Hippocampal formation (tissue), 2 donors: Measurements from ENCODE around the gene NSD1.
A peak's percentile ranks its signal among the peaks of the same experiment; 100 is the strongest.

Experiments
- DNase-seq, 2 donors: peaks; one replicate each; lab custom pipeline; 2025; lab: John Stamatoyannopoulos, UW

NSD1 gene, protein sequence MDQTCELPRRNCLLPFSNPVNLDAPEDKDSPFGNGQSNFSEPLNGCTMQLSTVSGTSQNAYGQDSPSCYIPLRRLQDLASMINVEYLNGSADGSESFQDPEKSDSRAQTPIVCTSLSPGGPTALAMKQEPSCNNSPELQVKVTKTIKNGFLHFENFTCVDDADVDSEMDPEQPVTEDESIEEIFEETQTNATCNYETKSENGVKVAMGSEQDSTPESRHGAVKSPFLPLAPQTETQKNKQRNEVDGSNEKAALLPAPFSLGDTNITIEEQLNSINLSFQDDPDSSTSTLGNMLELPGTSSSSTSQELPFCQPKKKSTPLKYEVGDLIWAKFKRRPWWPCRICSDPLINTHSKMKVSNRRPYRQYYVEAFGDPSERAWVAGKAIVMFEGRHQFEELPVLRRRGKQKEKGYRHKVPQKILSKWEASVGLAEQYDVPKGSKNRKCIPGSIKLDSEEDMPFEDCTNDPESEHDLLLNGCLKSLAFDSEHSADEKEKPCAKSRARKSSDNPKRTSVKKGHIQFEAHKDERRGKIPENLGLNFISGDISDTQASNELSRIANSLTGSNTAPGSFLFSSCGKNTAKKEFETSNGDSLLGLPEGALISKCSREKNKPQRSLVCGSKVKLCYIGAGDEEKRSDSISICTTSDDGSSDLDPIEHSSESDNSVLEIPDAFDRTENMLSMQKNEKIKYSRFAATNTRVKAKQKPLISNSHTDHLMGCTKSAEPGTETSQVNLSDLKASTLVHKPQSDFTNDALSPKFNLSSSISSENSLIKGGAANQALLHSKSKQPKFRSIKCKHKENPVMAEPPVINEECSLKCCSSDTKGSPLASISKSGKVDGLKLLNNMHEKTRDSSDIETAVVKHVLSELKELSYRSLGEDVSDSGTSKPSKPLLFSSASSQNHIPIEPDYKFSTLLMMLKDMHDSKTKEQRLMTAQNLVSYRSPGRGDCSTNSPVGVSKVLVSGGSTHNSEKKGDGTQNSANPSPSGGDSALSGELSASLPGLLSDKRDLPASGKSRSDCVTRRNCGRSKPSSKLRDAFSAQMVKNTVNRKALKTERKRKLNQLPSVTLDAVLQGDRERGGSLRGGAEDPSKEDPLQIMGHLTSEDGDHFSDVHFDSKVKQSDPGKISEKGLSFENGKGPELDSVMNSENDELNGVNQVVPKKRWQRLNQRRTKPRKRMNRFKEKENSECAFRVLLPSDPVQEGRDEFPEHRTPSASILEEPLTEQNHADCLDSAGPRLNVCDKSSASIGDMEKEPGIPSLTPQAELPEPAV (N-terminal part only)

GRCh38 chr5:177133096-177133852 lies at the start of gene NSD1:
Gene NSD1 (plus strand): TSS chr5:177133773. CDS start chr5:177135104, 1,331 bp downstream.
- DNase-seq, result peak; percentile 88 to 93

DNA sequence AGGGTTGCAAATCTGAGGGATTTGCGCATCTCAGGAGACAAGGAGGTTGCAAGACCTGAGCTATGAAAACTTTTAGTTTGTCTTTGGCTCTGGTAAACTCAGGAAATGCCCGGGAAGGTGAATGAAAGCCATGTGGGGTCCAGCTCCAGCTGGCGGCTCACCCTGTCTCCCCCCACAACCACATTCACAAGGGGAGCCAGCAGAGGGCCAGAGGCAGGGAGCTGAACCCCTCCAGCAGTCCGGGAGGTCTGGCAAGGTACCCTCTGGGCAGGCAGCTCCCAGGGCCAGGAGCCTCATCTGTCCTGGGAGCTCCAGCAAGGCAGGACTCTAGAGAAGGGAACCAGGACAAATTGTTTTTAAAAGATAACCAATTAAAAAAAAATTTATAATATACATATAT lies 49.4 kb upstream of the NSD1 start:
- DNase-seq, result no peak

GRCh38 chr5:177085985-177086653 lies 47.5 kb upstream of the NSD1 start:
- DNase-seq, result no peak

GRCh38 chr5:177086654-177087397 lies 46.7 kb upstream of the NSD1 start, which contains the start of gene FGFR4:
Gene FGFR4 (plus strand): TSS chr5:177086915. CDS start chr5:177089603, 2,688 bp downstream.
- DNase-seq, result no peak

- DNase-seq, result no peak
Measured at GRCh38 chr5:177087398-177088005, 46.1 kb upstream of the NSD1 start.

DNA sequence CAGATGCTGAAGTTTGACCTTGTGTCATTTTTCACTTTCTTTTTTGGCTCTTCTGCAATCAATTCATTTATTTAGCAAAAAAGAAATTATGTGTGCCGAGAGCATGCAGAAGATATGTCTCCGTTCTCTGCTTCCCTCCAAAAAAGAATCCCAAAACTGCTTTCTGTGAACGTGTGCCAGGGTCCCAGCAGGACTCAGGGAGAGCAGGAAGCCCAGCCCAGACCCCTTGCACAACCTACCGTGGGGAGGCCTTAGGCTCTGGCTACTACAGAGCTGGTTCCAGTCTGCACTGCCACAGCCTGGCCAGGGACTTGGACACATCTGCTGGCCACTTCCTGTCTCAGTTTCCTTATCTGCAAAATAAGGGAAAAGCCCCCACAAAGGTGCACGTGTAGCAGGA lies 44.4 kb upstream of the NSD1 start:
- no peak for DNase-seq

DNA sequence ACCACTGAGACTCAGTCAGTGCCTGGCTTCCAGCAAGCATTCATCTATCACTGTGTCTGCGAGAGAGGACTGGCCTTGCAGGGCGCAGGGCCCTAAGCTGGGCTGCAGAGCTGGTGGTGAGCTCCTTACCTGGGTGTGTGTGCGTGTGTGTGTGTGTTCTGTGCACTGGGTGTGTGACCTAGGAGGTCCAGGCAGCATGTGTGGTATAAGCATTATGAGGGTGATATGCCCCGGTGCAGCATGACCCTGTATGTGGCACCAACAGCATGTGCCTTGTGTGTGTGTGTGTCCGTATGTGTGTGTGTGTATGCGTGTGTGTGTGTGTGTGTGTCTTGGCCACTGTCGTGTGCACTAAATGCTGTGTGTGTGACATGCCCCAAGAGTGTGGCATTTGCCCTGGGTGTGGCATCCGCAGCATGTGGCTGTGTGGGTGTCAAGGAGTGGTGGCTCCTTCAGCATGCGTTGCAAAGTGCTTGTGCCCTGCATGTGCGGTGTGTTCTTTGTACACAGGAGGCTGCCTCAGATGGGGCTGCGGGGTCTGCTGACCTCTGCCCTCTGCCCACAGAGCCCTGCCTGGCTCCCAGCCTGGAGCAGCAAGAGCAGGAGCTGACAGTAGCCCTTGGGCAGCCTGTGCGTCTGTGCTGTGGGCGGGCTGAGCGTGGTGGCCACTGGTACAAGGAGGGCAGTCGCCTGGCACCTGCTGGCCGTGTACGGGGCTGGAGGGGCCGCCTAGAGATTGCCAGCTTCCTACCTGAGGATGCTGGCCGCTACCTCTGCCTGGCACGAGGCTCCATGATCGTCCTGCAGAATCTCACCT lies 43.5 kb upstream of the NSD1 start:
- DNase-seq, result no peak

DNA sequence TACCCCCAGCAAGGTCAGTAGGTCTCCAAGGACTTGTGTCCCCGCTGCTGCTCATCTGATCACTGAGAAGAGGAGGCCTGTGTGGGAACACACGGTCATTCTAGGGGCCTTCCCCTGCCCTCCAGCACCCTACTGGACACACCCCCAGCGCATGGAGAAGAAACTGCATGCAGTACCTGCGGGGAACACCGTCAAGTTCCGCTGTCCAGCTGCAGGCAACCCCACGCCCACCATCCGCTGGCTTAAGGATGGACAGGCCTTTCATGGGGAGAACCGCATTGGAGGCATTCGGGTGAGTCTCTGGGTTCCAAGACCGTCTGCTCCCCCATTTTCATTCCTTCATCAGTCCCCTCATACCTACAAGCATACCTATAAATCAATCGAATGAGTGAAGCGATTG lies 42.8 kb upstream of the NSD1 start:
- DNase-seq, result no peak

GRCh38 chr5:177091232-177091631 lies 42.3 kb upstream of the NSD1 start:
- DNase-seq, result no peak

- DNase-seq, result no peak
Measured at GRCh38 chr5:177092178-177093081, 41.1 kb upstream of the NSD1 start.

- DNase-seq, result no peak
Measured at GRCh38 chr5:177093082-177093712, 40.4 kb upstream of the NSD1 start.

DNA sequence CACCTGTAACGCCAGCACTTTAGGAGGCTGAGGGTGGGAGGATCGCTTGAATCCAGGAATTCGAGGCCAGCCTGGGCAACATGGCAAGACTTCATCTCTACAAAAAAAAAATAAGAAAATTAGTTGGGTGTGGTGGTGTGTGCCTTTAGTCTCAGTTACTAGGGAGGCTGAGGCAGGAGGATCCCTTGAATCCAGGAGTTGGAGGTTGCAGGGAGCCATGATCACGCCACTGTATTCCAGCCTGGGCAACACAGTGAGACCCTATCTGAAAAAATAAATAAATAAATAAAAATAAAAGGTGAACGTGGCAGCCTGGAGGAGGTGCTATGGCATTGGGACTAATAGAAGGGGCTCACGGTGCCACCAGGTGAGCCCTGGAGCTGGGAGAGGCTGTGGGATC lies 39.8 kb upstream of the NSD1 start:
- DNase-seq, result no peak

DNA sequence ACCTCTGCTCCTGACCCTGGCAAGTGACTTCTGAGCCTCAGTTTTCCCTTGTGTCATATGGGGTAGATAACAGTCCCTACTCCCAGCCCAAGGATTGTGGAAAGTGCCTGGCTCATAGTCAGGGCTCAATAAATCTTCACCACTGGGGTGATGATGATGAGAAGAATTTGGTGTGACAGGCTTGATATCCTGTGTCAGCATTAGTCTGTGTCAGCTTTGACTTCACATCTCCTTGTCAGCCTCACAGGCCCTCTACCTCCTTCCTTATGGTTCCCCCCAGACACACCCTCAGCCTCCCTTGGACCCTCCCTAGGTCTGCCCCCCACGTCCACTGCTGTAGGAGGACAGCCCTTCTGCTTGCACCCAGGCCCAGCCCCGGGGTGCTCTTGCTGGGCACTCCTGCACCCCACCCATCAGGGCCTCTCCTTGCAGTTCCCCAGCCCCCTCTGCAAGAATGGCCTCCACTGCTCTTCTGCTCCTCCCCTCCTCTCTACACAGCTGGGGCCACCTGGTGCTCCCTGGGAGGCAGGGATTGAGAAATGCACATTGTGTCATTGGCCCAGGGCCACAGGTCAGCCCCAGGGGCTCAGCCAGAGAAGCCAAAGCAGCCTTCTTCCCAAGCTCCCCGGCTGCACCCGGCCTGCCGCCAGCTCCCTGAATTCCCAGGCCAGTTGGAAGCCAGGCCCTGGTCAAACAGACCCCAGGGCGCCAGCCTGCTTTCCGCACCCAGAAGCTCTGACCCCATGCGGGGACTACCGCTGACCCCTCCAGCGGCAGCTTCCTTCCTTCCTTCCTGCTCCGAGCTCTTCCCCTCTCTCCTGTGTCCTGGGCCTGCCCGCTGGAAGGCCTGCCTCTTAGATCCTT lies 39.1 kb upstream of the NSD1 start:
- no peak for DNase-seq

DNA sequence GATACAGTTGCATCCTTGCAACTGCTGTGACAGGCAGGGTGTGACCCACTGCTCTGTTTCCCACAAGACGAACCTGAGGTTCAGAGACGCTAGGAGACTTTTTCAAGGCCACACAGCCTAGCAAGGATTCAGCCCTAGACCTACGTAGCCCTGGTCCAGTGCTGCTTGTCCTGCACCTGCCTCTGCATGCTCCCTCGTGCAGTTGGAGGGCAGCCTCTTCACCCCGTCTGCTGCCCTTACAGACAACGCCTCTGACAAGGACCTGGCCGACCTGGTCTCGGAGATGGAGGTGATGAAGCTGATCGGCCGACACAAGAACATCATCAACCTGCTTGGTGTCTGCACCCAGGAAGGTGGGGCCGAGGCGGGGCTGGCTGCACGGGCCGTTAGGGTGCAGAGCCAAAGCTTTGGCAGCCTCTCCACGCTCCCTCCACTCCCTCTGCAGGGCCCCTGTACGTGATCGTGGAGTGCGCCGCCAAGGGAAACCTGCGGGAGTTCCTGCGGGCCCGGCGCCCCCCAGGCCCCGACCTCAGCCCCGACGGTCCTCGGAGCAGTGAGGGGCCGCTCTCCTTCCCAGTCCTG lies 38.4 kb upstream of the NSD1 start:
- DNase-seq, result no peak

GRCh38 chr5:177096162-177097015 lies 37.2 kb upstream of the NSD1 start:
- no peak for DNase-seq
